SJSA1 (cell line): ENCODE data around the gene RMDN3. TPM values are rescaled to one million over a fixed set of nuclear protein-coding genes. Genes with fewer than 3 reads are reported as not detected.

ENCODE experiments used
- DNase-seq, 2 experiments: peaks; one replicate each; pipeline ENCODE4 v3.0.0-alpha.2; 2015 to 2020; ENCODE audit warnings: low spot score in 2 of 2, low read depth in 1 of 2
- H3K27ac ChIP-seq: fragments of 250-450 bp; sonication (Bioruptor Pico); 2 replicates; pipeline ENCODE4 v1.5.1; 2020; ENCODE audit warnings: mild to moderate bottlenecking, moderate library complexity
- H3K27me3 ChIP-seq: fragments of 250-450 bp; sonication (Bioruptor Pico); replicated peaks from 2 replicates; pipeline ENCODE4 v1.5.1; 2020; ENCODE audit warnings: mild to moderate bottlenecking, moderate library complexity
- H3K36me3 ChIP-seq: fragments of 250-450 bp; sonication (Bioruptor Pico); 2 replicates; pipeline ENCODE4 v1.5.1; 2020; ENCODE audit warnings: mild to moderate bottlenecking
- H3K4me1 ChIP-seq: fragments of 250-450 bp; sonication (Bioruptor Pico); replicated peaks from 2 replicates; pipeline ENCODE4 v1.6.1; 2021; ENCODE audit warnings: mild to moderate bottlenecking
- H3K4me3 ChIP-seq: fragments of 250-450 bp; sonication (Bioruptor Pico); 2 replicates; pipeline ENCODE4 v1.5.1; 2020; ENCODE audit warnings: mild to moderate bottlenecking
- H3K9me3 ChIP-seq: fragments of 250-450 bp; sonication (Bioruptor Pico); replicated peaks from 2 replicates; pipeline ENCODE4 v1.5.1; 2020; ENCODE audit warnings: mild to moderate bottlenecking
- total RNA-seq: library from RNA; depleted of rRNA; stranded (reverse); fragments of >200 nt; shearing (Covaris generic); gene quantifications from 2 replicates; pipeline ENCODE4 v1.2.3, GENCODE V29; 2014

Gene RMDN3
- total RNA-seq, 1 experiment from 2014 or later = 23.8 TPM

DNA sequence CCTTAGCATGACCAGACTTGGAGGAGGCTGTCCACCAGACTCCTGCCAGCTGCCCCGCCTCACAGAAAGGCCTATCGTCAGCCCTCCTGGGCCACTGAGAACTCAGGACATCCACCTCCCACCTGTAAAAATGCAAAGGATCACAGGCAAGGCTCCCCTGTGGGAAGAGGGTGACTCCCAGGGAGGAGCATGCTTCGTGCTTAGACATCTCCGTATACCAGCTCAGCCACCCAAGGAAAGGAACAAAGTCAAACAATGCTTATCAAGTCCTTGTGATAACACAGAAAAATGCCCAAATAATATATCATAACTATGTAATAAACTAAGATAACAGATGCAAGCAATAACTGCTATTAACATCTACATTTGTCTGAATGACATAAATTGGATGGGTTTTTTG, 4.2 kb downstream of the RMDN3 start:
- peaks cover 56% of the 10 kb centered on the region for H3K36me3 ChIP-seq
- no peak overlapping the region for H3K27ac ChIP-seq

DNA sequence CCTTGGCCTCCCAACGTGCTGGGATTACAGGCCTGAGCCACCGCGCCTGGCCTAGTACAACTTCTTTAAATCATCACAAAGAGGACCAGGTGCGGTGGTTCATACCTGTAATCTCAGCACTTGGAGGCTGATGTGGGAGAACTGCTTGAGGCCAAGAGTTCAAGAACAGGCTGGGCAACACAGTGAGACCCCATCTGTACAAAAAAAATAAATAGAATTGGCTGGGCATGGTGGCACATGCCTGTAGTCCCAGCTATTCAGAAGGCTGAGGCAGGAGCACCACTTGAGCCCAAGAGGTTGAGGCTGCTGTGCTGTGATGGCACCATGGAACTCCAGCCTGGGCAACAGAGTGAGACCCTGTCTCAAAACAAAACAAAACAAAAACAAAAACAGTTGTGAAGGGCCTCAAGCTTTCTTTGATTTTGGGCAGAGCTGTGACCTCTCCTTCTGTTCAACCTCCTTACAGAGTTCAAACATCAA, 5.9 kb downstream of the RMDN3 start:
- Histone ChIP-seq H3K27me3 (no peaks in the 10 kb centered on the region), H3K4me1 (0 out of 2 replicates have a peak, but pooled peaks cover 4% of the 10 kb centered on the region), H3K27ac (no peak overlapping the region), H3K36me3 (peaks cover 67% of the 10 kb centered on the region), H3K4me3 (no peak overlapping the region), H3K9me3 (no peaks in the 10 kb centered on the region)
- no peak for DNase-seq

More for the DNA sequence above, 4.2 kb downstream of the RMDN3 start:
- no peak overlapping the region for H3K4me3 ChIP-seq
- H3K9me3 ChIP-seq = no peaks in the 10 kb centered on the region
- no peaks in the 10 kb centered on the region for H3K27me3 ChIP-seq
- DNase-seq = no peak
- peaks cover 8% of the 10 kb centered on the region for H3K4me1 ChIP-seq

DNA sequence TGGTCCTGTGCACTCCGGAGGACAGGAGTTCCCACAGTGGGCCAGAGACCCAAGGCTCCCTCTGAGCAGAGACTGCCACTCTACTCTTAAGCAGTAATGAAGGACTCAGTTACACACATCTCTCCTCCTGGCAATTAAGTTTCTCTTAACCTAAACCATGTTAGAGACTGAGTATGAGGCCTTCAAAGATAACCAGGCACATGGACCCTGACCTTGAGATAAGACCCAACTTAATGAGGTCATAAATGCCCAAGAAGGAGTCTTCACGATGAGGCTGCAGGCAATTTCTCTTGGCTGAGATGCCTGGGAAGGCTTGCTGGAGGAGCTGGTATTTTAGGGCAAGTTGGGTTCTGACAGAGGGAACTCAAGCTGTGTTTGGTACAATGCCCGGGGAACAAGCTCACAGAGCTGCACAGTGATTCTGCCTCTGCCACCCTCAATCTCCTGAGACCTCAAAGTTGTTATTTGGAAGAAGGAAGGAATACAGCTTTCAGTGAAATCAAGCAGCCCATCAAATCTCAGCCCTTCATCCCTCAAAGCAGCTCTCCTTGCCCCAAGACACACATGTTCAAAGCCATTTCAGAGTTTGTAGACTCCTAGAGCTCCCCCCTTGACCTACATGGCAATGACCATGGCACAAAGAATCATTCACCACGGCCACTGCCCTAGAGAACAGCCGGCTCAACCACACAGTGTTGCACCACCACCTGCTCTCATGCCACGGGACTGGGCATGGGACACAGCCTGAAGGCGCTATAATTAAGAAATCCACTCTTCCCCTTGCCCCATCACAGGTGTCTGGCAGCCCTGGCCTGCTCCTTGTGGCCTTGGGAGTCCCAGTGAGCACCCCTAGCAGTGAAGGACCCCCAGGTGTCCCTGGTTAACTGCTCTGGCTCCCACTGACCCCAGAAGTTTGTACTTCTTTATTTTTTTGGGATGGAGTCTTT, 7.1 kb downstream of the RMDN3 start:
- H3K4me1 ChIP-seq = no peaks in the 10 kb centered on the region
- H3K27ac ChIP-seq = no peak overlapping the region
- no peaks in the 10 kb centered on the region for H3K27me3 ChIP-seq
- H3K36me3 ChIP-seq = peaks cover 77% of the 10 kb centered on the region
- H3K9me3 ChIP-seq = no peaks in the 10 kb centered on the region
- no peak for DNase-seq
- H3K4me3 ChIP-seq = no peak overlapping the region

DNA sequence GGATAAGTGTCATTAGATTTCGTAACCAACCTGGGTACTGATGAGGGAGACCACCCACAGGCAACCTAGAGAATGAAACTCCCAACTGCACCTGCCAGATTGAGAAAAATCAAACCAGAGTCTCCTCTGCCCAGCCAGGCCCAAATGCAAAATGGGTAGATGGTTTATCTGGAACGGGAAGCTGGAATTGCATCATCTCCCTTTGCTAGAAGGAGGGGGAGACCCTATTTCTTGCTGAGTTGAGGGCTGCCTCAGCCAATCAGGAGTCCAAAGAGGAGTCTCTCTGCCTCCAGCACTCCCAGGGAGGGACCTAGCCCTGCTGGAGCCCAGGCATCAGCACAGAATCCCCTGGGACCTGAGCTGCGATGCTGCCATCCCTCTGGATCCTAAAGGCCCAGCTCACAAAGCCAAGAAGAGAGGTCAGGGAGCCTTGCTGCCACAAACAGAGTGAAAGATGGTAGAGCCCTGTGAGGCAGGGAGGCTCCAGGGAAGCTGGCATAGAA, 8.1 kb downstream of the RMDN3 start:
- no peaks in the 10 kb centered on the region for H3K4me1 ChIP-seq
- no peaks in the 10 kb centered on the region for H3K27me3 ChIP-seq
- H3K27ac ChIP-seq = no peak overlapping the region
- no peaks in the 10 kb centered on the region for H3K9me3 ChIP-seq
- no peak for DNase-seq
- peaks cover 78% of the 10 kb centered on the region for H3K36me3 ChIP-seq
- H3K4me3 ChIP-seq = no peak overlapping the region

DNA sequence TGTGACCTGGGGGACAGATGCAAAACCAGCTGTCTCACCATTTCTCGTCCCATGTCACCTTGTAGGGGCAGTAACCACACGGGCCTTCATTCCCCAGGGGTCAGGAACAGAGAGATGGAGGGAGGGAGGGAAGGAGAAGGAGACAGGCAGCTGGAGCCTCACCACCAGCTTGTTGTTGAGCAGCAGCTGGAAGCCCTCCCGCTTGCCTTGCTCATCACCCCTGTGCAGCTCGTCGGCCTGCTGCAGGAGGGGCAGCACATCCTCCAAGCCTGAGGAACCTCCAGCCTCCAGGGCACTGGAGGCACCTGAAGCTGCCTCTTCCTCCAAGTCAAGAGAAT, 10.3 kb downstream of the RMDN3 start:
- Histone ChIP-seq H3K36me3 (peaks cover 79% of the 10 kb centered on the region), H3K27ac (no peak overlapping the region), H3K4me3 (no peak overlapping the region), H3K9me3 (no peaks in the 10 kb centered on the region), H3K4me1 (no peaks in the 10 kb centered on the region), H3K27me3 (no peaks in the 10 kb centered on the region)
- DNase-seq = no peak

DNA sequence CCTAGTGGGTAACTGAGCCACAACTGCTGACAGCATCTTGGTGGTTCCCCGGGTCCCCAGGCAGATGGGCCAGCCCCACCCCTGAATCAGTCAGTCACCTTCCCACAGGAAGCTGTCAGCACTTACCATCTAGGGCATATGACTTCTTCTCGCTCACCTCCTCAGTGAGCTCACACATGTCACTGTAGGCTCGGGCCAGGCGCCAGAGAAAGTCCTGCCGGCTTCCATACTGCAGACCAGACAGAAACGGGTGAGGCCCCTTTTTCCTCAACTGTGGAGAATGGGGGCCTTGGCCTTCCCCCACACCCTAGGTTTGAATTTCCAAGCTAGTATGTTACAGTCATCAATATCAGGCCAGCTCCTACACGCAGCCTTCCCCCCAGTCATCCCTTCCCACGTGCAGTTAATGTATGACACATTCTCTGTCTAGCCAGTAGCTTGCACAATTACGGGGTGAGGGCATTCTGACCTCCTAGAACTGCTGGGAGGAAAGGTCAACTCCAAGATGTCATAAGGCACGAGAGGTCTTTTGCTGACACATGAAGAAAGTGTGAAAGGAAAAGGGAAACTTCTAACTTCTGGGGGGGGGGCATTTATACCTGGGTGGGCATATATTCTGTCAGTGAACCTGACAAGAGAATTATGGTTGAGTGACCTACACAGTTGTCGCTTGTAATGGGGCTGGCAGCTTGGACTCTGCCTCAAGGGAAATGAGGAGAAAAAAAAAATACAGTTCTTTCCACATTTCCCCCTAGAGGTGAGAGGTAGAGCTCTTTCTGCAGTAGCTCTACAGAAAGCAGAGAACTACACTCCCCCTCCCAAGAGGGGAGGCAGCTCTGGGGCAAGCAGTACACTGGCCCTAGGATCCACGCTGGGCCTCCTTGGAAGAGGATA, 10.9 kb downstream of the RMDN3 start:
- Histone ChIP-seq H3K9me3 (no peaks in the 10 kb centered on the region), H3K4me3 (no peak overlapping the region), H3K27me3 (no peaks in the 10 kb centered on the region), H3K27ac (no peak overlapping the region), H3K4me1 (no peaks in the 10 kb centered on the region), H3K36me3 (peaks cover 79% of the 10 kb centered on the region)
- DNase-seq = no peak

DNA sequence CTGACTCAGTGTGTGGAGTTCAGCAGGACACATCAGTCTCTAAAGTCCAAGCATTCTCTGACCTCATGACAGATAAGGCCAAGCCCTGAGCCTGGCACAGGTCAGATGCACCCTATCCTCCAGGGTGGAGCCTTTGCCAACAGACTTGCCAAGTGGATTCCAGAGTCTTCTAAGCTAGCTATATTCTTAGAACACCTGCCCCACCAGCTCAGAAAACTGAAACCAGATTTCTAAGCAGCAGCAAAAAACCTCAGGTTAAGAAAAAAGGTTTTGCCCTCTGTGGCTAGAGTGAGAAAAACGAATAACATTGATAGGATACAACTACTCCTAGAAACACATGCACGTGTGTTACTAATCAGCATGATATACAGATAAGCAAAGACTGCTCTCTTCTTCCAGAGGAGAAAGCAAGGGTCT, 11.6 kb downstream of the RMDN3 start:
- H3K27ac ChIP-seq = no peak overlapping the region
- H3K4me1 ChIP-seq = no peaks in the 10 kb centered on the region
- DNase-seq = no peak
- H3K9me3 ChIP-seq = no peaks in the 10 kb centered on the region
- H3K36me3 ChIP-seq = peaks cover 83% of the 10 kb centered on the region
- no peak overlapping the region for H3K4me3 ChIP-seq
- no peaks in the 10 kb centered on the region for H3K27me3 ChIP-seq

DNA sequence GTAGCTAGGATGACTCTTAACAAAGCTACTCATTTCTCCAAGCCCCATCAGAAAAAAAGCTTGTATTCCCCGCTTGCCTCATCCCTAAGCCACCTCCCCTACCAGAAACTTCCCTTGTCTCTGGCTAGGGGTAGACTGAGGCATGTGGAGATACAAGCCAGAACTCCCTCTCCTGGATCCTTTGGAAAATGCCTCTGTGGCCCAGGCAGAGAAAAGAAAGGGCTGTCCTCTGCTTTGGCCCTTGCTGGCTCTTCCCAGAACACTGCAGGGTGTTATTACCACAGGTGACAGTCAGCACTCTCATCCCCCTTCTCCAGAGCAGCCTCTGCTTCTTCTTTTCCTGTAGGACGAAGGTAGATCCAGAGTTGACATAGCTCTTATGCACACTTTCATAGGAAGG, 15.2 kb downstream of the RMDN3 start:
- H3K9me3 ChIP-seq = no peaks in the 10 kb centered on the region
- no peaks in the 10 kb centered on the region for H3K4me1 ChIP-seq
- no peak for DNase-seq
- no peaks in the 10 kb centered on the region for H3K27me3 ChIP-seq
- no peak overlapping the region for H3K27ac ChIP-seq
- H3K36me3 ChIP-seq = peaks cover 100% of the 10 kb centered on the region
- H3K4me3 ChIP-seq = no peak overlapping the region

DNA sequence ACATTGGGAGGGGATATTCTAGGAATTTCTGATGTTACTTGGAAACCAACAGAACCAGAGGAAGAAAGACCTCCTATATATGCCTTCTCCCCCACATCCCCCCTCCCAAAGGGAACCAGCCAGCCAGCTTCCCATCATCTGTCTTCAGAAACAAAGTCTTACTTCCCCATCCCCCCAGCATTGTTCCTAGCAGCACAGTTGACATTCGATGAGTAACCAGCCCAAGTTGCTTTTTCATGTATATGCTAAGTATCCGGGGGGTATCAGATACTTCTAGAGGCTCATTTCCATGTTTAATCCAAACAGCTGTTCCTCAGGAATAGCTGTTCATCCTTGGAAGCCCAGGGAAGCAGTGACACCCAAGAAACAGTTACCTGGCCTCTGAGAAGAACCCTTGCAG, 16.0 kb downstream of the RMDN3 start:
- H3K9me3 ChIP-seq = no peaks in the 10 kb centered on the region
- peaks cover 98% of the 10 kb centered on the region for H3K36me3 ChIP-seq
- no peak overlapping the region for H3K27ac ChIP-seq
- no peaks in the 10 kb centered on the region for H3K27me3 ChIP-seq
- no peak overlapping the region for H3K4me3 ChIP-seq
- no peak for DNase-seq
- no peaks in the 10 kb centered on the region for H3K4me1 ChIP-seq

DNA sequence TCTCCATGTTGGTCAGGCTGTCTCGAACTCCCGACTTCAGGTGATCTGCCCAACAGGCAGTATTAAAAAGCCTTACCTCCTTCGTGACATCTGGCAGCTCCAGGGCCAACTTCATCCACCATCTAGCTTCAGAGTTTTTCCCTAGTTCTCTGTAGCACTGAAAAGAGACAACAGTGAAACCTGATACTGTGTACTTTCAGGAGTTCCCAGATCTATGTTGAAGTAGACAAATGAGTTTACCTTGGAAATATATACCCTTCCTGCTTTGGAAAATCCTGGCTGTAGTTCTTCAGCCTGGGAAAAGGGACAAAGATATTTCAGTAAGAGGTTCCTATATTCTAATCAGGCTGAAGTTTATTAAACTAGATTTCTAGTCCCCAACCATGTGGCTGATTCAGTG, 18.0 kb downstream of the RMDN3 start:
- Histone ChIP-seq H3K27me3 (no peaks in the 10 kb centered on the region), H3K4me1 (no peaks in the 10 kb centered on the region), H3K36me3 (peaks cover 98% of the 10 kb centered on the region), H3K4me3 (no peak overlapping the region), H3K9me3 (no peaks in the 10 kb centered on the region), H3K27ac (no peak overlapping the region)
- no peak for DNase-seq

DNA sequence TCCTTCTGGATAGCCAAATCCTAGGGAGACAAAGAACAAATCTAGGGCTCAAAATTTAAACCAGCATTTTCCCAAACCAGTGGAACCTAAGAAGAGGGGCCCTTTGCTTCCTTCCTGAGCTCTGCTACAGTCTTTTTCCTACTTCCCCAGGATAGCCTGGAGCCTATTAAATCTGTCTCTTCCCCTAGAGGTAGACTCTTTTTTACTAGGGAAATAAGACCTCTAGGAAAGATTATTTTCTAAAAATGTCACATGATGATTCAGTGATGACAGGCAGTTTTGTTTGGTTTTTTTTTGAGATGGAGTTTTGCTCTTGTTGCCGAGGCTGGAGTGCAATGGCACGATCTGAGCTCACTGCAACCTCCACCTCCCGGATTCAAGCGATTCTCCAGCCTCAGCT, 18.5 kb downstream of the RMDN3 start:
- H3K9me3 ChIP-seq = no peaks in the 10 kb centered on the region
- no peak for DNase-seq
- no peak overlapping the region for H3K4me3 ChIP-seq
- peaks cover 98% of the 10 kb centered on the region for H3K36me3 ChIP-seq
- H3K27me3 ChIP-seq = no peaks in the 10 kb centered on the region
- no peaks in the 10 kb centered on the region for H3K4me1 ChIP-seq
- H3K27ac ChIP-seq = no peak overlapping the region

DNA sequence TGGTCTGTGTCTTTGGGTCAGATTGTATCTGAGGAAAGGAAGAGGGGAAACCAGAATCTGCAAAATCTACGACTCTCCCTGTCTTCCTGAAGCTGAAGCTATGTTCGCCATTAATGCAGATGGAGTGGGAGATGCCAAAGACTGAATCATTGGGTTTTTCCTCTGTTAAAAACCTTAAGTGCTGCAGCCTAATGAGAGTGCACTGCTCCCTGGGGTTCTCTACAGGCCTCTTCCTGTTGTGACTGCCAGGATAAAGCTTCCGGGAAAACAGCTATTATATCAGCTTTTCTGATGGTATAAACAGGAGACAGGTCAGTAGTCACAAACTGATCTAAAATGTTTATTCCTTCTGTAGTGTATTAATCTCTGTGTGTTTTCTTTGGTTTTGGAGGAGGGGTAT, 24.0 kb downstream of the RMDN3 start:
- Histone ChIP-seq H3K36me3 (peaks cover 77% of the 10 kb centered on the region), H3K4me3 (no peak overlapping the region), H3K4me1 (no peaks in the 10 kb centered on the region), H3K27ac (no peak overlapping the region), H3K27me3 (no peaks in the 10 kb centered on the region), H3K9me3 (no peaks in the 10 kb centered on the region)
- no peak for DNase-seq

DNA sequence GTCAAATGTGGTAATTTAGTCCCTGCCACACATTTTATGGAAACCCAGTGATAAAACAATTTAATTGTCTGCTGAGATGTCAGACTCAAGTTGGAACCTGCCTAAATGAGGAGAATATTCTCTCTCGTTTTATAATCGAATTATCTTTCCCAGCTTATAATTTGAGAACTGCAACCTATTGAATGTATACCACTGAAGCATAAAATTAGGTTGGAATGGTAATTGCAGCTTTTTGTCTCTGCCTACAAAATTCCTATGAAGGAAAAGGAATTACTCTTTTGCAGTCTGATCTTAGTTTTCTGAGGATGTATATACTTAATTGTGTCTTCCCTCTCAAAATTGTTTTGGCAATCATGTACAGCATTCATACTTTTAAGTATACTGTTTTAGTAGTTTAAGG, 31.1 kb downstream of the RMDN3 start:
- Histone ChIP-seq H3K27me3 (no peaks in the 10 kb centered on the region), H3K4me1 (no peaks in the 10 kb centered on the region), H3K4me3 (no peak overlapping the region), H3K27ac (no peak overlapping the region), H3K9me3 (no peaks in the 10 kb centered on the region), H3K36me3 (peaks cover 56% of the 10 kb centered on the region)
- DNase-seq = no peak

DNA sequence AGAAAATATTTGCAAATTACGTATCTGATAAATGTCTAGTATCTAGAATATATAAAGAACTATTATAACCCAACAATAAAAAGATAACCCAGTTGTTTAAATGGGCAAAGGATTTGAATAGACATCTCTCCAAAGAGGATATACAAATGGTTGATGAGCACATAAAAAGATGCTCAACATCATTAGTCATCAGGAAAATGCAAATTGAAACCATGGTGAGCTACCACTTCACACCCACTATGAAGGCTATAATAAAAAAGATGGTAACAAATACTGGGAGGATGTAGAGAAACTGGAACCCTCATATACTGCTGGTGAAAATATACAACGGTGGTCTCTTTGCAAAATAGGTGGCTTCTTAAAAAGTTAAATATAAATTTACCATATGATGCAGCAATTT, 32.1 kb downstream of the RMDN3 start:
- no peaks in the 10 kb centered on the region for H3K9me3 ChIP-seq
- no peak overlapping the region for H3K4me3 ChIP-seq
- H3K27me3 ChIP-seq = no peaks in the 10 kb centered on the region
- DNase-seq = no peak
- no peak overlapping the region for H3K27ac ChIP-seq
- H3K4me1 ChIP-seq = no peaks in the 10 kb centered on the region
- H3K36me3 ChIP-seq = peaks cover 54% of the 10 kb centered on the region
